Muscle layer of colon (tissue), 2 donors: Measurements from ENCODE around the gene UTF1.
"Not testable (repeated sequence)": the region's sequence is repeated elsewhere in the genome, so short reads cannot be mapped to it uniquely, and the experiment has no call there.

Experiments used
- H3K27ac ChIP-seq: one replicate; pipeline ENCODE4 v1.7.0; 2013; ENCODE audit warnings: low read depth, mild to moderate bottlenecking, low read length, moderate library complexity
- H3K27me3 ChIP-seq, 2 donors: one replicate each; pipeline ENCODE4 v1.7.0; 2013; ENCODE audit warnings: low read length in 2 of 2, mild to moderate bottlenecking in 2 of 2; ENCODE audit not compliant: insufficient read depth in 2 of 2, control insufficient read depth in 1 of 2
- H3K36me3 ChIP-seq: one replicate; pipeline ENCODE4 v1.7.0; 2013; ENCODE audit warnings: mild to moderate bottlenecking, low read length; ENCODE audit not compliant: insufficient read depth
- H3K4me1 ChIP-seq: one replicate; pipeline ENCODE4 v1.7.0; 2013; ENCODE audit warnings: mild to moderate bottlenecking, low read length; ENCODE audit not compliant: insufficient read depth
- H3K4me3 ChIP-seq, 2 donors: one replicate each; pipeline ENCODE4 v1.7.0; 2013; ENCODE audit warnings: low read length in 2 of 2, low read depth in 1 of 2, mild to moderate bottlenecking in 1 of 2, moderate library complexity in 1 of 2
- H3K9ac ChIP-seq: one replicate; pipeline ENCODE4 v1.7.0; 2013; ENCODE audit warnings: low read length
- H3K9me3 ChIP-seq: one replicate; pipeline ENCODE4 v1.7.0; 2013; ENCODE audit warnings: mild to moderate bottlenecking, low read length
- donor health status: abdominal sarcoma.
- donor health status: Adenocarcinoma of cecum.

Gene UTF1

GRCh38 chr10:133224076-133224475 is 5.9 kb upstream of the UTF1 start:
- H3K4me1 ChIP-seq = no peaks in the 10 kb centered on the region
- H3K27ac ChIP-seq = no peak overlapping the region
- H3K9me3 ChIP-seq = no peaks in the 10 kb centered on the region
- H3K4me3 ChIP-seq = no peak overlapping the region
- H3K9ac ChIP-seq = no peak overlapping the region
- peaks cover 0 to 34% of the 10 kb centered on the region in 2 donors for H3K27me3 ChIP-seq
- H3K36me3 ChIP-seq = no peaks in the 10 kb centered on the region

- no peak overlapping the region for H3K9ac ChIP-seq
- no peaks in the 10 kb centered on the region for H3K9me3 ChIP-seq
- peaks cover 0 to 31% of the 10 kb centered on the region in 2 donors for H3K27me3 ChIP-seq
- no peaks in the 10 kb centered on the region for H3K4me1 ChIP-seq
- H3K36me3 ChIP-seq = no peaks in the 10 kb centered on the region
- no peak overlapping the region for H3K4me3 ChIP-seq
- H3K27ac ChIP-seq = no peak overlapping the region
These were observed 5.2 kb upstream of the UTF1 start for GRCh38 chr10:133224756-133225372.

GRCh38 chr10:133225707-133226191 is 4.3 kb upstream of the UTF1 start:
- no peaks in the 10 kb centered on the region for H3K36me3 ChIP-seq
- no peak overlapping the region for H3K27ac ChIP-seq
- peaks cover 0 to 28% of the 10 kb centered on the region in 2 donors for H3K27me3 ChIP-seq
- H3K9ac ChIP-seq = no peak overlapping the region
- H3K9me3 ChIP-seq = no peaks in the 10 kb centered on the region
- H3K4me1 ChIP-seq = no peaks in the 10 kb centered on the region
- H3K4me3 ChIP-seq = no peak overlapping the region

- Histone ChIP-seq H3K9me3 (no peaks in the 10 kb centered on the region), H3K27me3 (peaks cover 0 to 25% of the 10 kb centered on the region in 2 donors), H3K36me3 (no peaks in the 10 kb centered on the region), H3K27ac (no peak overlapping the region), H3K4me1 (no peaks in the 10 kb centered on the region), H3K9ac (no peak overlapping the region), H3K4me3 (no peak overlapping the region)
These were observed 3.7 kb upstream of the UTF1 start for GRCh38 chr10:133226251-133226808.

GRCh38 chr10:133227256-133227655 is 2.8 kb upstream of the UTF1 start:
- Histone ChIP-seq H3K9ac (no peak overlapping the region), H3K36me3 (no peaks in the 10 kb centered on the region), H3K4me1 (no peaks in the 10 kb centered on the region), H3K27ac (no peak overlapping the region), H3K9me3 (no peaks in the 10 kb centered on the region), H3K27me3 (peaks cover 0 to 30% of the 10 kb centered on the region in 2 donors), H3K4me3 (no peak overlapping the region)

- Histone ChIP-seq H3K9me3 (no peaks in the 10 kb centered on the region), H3K4me1 (no peaks in the 10 kb centered on the region), H3K4me3 (no peak overlapping the region), H3K27me3 (peaks cover 0 to 37% of the 10 kb centered on the region in 2 donors), H3K9ac (no peak overlapping the region), H3K27ac (no peak overlapping the region), H3K36me3 (no peaks in the 10 kb centered on the region)
These were observed 563 bp upstream of the UTF1 start for GRCh38 chr10:133229265-133230043.

GRCh38 chr10:133230387-133231195 is 574 bp downstream of the UTF1 start:
- Histone ChIP-seq H3K36me3 (no peaks in the 10 kb centered on the region), H3K27me3 (peaks cover 0 to 41% of the 10 kb centered on the region in 2 donors), H3K4me1 (no peaks in the 10 kb centered on the region), H3K9ac (no peak overlapping the region), H3K27ac (no peak overlapping the region), H3K4me3 (no peak overlapping the region), H3K9me3 (no peaks in the 10 kb centered on the region)

- peaks cover 0 to 47% of the 10 kb centered on the region in 2 donors for H3K27me3 ChIP-seq
- H3K27ac ChIP-seq = no peak overlapping the region
- no peak overlapping the region for H3K4me3 ChIP-seq
- H3K9me3 ChIP-seq = no peaks in the 10 kb centered on the region
- no peak overlapping the region for H3K9ac ChIP-seq
- no peaks in the 10 kb centered on the region for H3K36me3 ChIP-seq
- no peaks in the 10 kb centered on the region for H3K4me1 ChIP-seq
These were observed 1.4 kb downstream of the UTF1 start for GRCh38 chr10:133231244-133231945.

GRCh38 chr10:133231946-133232574 is 2.0 kb downstream of the UTF1 start:
- H3K27me3 ChIP-seq = peaks cover 0 to 50% of the 10 kb centered on the region in 2 donors

GRCh38 chr10:133234796-133235195 is 4.8 kb downstream of the UTF1 start:
- not testable (repeated sequence) for H3K4me3 ChIP-seq, H3K9ac ChIP-seq, H3K36me3 ChIP-seq, H3K4me1 ChIP-seq, H3K9me3 ChIP-seq, H3K27ac ChIP-seq
- peaks cover 0 to 63% of the 10 kb centered on the region in 2 donors for H3K27me3 ChIP-seq

More at GRCh38 chr10:133231946-133232574, 2.0 kb downstream of the UTF1 start:
- Histone ChIP-seq H3K27ac (no peak overlapping the region), H3K36me3 (no peaks in the 10 kb centered on the region), H3K9ac (no peak overlapping the region), H3K4me3 (no peak overlapping the region), H3K9me3 (no peaks in the 10 kb centered on the region), H3K4me1 (no peaks in the 10 kb centered on the region)
